Fibroblast of the aortic adventitia (primary cell): ENCODE data around the gene TMEM143. TPM values are rescaled to one million over a fixed set of nuclear protein-coding genes. Genes with fewer than 3 reads are reported as not detected.
"Not testable (repeated sequence)": the region's sequence is repeated elsewhere in the genome, so short reads cannot be mapped to it uniquely, and the experiment has no call there.

Experiments
- DNase-seq: peaks from one replicate; pipeline ENCODE4 v3.0.0-alpha.2; 2010; ENCODE audit warnings: low read depth
- H3K4me3 ChIP-seq: 2 replicates; pipeline ENCODE4 v1.5.1; 2011; ENCODE audit warnings: low read depth, mild to moderate bottlenecking, control low read depth, low read length, moderate library complexity
- total RNA-seq: library from RNA; depleted of rRNA; stranded (reverse); fragments of >200 nt; gene quantifications from 2 replicates; pipeline ENCODE4 v1.2.3, GENCODE V29; 2012; ENCODE audit warnings: low replicate concordance
- TF ChIP-seq, protein P1 (sequence below): IDR thresholded peaks from 2 replicates; pipeline ENCODE4 v1.5.1; 2011; ENCODE audit warnings: mild to moderate bottlenecking, low read length, control low read depth, inconsistent platforms; ENCODE audit not compliant: insufficient read depth

The TMEM143 gene
- total RNA-seq, 1 donor = 5.0 TPM

DNA sequence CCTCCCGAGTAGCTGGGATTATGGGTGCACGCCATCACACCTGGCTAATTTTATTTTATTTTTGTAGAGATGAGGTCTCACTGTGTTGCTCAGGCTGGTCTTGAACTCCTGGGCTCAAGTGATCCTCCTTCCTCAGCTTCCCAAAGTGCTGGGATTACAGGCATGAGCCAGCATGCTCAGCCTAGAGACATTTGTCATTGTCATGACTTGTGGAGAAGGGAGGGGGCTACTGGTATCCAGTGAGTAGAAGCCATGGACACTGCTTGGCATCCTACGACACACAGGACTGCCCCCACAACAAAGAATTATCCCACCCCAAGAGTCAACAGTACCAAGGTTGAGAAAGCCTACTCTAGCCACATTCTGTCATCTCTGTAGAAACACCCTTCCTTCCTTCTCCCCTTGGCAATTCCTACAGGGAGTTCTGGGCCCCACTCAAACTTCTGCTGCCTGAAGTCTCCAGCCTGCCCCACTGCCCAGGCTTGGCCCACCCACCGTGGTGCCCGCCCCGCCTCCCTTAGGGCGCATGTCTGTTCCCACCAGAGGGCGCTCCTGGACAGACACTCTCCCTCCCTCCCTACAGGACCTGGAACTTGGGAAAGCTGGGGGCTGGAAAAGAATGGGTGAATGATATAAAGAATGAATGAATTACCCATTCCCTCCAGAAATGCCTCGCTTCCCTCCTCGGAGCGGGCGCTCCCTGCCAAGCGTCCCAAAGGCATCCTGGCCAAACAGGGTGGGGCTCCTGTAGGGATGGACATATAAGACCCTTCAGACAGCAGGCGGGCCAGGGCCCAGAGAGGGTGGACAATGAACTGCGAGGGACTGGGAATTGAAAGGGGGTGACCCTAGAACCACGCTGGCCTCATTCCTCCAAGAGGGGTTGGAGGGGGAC is 43.8 kb downstream of the TMEM143 start:
- DNase-seq = peak; percentile 86

DNA sequence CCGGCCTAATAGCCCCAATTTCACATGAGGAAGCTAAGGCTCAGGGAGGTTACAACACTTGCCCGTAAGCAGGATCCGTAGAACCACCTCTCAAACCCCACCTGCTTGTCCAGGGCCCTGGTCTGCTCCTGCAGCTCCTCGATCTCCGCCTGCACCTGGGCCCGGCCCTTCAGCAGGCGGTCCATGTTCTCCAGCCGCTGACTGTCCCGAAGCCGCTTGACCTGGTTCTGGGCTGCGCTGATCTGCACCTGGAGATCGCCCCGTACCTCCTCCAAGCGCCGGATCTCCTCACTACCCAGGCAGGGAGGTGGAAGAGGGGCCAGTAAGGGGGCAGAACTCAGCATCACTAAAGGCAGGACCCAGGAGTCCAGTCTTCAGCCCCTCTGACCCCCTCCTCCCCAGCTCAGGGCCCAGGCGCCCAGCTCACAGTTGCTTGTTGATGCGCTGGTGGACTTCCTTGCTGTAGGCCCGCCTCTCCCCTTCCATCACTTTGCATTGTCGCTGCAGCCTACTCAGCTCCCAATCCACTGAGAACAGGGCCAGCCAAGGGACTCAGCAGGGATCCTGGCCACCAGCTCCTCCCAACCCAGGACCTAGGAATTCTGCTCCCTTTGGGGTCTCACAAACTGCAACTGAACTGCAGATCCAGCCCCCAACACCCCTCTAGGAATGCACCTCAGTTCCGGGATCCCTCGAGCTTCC is 45.3 kb downstream of the TMEM143 start:
- DNase-seq = no peak
- TF ChIP-seq, protein P1, sequence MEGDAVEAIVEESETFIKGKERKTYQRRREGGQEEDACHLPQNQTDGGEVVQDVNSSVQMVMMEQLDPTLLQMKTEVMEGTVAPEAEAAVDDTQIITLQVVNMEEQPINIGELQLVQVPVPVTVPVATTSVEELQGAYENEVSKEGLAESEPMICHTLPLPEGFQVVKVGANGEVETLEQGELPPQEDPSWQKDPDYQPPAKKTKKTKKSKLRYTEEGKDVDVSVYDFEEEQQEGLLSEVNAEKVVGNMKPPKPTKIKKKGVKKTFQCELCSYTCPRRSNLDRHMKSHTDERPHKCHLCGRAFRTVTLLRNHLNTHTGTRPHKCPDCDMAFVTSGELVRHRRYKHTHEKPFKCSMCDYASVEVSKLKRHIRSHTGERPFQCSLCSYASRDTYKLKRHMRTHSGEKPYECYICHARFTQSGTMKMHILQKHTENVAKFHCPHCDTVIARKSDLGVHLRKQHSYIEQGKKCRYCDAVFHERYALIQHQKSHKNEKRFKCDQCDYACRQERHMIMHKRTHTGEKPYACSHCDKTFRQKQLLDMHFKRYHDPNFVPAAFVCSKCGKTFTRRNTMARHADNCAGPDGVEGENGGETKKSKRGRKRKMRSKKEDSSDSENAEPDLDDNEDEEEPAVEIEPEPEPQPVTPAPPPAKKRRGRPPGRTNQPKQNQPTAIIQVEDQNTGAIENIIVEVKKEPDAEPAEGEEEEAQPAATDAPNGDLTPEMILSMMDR = no peak
- no peak overlapping the region for H3K4me3 ChIP-seq

More for the DNA sequence above, 43.8 kb downstream of the TMEM143 start:
- H3K4me3 ChIP-seq = no peak overlapping the region
- TF ChIP-seq, protein P1 = peak; percentile 86

DNA sequence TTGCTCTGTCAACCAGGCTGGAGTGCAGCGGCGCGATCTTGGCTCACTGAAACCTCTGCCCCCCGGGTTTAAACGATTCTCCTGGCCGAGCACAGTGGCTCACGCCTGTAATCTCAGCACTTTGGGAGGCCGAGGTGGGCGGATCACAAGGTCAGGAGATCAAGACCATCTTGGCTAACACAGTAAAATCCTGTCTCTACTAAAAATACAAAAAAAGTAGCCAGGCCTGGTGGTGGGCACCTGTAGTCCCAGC is 46.1 kb downstream of the TMEM143 start:
- not testable (repeated sequence) for H3K4me3 ChIP-seq, DNase-seq

DNA sequence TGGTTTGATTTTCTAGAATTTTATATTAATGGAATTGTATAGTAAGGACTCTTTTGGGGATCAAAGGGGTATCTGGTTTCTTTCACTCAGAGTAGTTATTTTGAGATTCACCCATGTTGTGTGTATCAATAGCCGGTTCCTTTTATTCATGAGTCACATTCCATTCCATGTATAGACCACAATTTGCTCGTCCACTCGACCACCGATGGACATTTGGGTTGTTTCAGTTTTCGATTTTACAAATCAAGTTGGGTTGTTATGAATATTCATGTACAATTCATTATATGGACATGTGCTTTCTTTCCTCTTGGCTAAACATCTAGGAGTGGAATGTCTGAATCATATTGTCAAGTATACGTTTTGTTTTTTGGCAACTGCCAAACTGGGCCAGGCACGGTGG is 48.0 kb downstream of the TMEM143 start:
- no peak for DNase-seq
- TF ChIP-seq, protein P1 = no peak
- no peak overlapping the region for H3K4me3 ChIP-seq

DNA sequence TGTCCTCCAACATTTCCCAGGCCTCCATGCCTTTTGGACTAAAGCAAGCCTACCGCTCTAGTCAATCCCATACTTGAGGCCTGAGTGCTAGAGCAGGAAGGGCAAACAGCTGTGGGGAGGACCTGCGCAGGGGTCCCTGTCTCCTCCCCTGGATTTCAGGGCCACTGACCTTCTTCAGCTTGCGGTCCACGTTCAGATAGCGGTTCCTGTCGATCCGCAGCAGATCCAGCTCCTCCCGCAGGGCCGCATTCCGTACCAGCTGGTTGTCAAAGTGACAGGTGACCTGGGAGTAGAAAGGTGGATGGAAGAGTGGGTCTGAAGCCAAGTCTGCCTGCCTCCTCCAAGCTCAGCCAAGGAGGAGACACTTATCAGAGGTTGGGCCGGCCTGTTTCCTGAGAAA is 52.4 kb downstream of the TMEM143 start:
- TF ChIP-seq, protein P1 = no peak
- H3K4me3 ChIP-seq = no peak overlapping the region
- DNase-seq = no peak

DNA sequence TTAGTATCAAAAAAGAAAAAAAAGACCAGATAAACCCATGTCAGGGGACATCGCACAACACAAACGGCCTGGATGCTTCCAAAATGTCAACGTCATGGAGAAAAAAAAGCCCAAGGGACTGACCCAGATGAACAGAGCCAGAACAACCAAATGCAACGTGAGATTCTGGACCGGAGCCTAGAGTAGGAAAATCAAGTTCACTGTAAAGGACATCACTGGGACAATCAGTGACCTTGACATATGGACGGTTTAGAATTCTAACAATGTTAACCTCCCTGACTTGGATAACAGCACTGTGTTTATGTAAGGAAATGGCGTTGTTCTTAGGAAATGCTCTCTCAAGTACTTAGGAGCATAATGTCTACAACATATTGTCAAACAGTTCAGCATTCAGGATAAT is 53.5 kb downstream of the TMEM143 start:
- DNase-seq = no peak
- H3K4me3 ChIP-seq = no peak overlapping the region
- TF ChIP-seq, protein P1 = no peak

DNA sequence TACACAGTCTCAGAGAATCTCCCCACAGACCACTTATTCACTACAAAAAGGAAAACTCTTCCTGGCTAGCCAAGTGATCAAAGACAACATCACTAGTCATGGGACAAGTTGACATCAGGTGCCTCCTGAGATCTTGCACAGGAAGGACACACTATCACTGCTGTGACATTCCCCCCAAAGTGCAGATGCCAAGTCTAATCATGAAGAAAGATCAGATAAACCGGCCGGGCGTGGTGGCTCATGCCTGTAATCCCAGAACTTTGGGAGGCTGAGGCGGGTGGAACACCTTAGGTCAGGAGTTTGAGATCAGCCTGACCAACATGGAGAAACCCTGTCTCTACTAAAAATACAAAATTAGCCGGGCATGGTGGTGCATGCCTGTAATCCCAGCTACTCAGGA is 54.0 kb downstream of the TMEM143 start:
- not testable (repeated sequence) for DNase-seq, H3K4me3 ChIP-seq
